ENCODE data around the gene YTHDF1.
"Not testable (repeated sequence)": the region's sequence is repeated elsewhere in the genome, so short reads cannot be mapped to it uniquely, and the experiment has no call there.

DNA sequence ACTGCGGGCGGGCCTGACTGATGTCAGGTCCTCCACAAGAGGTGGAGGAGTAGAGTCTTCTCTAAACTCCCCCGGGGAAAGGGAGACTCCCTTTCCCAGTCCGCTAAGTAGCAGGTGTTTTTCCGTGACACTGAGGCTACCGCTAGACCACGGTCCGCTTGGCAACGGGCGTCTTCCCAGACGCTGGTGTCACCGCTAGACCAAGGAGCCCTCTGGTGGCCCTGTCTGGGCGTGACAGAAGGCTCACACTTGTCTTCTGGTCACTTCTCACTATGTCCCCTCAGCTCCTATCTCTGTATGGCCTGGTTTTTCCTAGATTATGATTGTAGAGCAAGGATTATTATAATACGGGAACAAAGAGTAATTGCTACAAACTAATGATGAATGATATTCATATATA lies 35.4 kb upstream of the YTHDF1 start:
- not testable (repeated sequence) for TF ChIP-seq POLR2A (IDR thresholded peaks at IDR 0.05)
- TF ChIP-seq, protein P1, sequence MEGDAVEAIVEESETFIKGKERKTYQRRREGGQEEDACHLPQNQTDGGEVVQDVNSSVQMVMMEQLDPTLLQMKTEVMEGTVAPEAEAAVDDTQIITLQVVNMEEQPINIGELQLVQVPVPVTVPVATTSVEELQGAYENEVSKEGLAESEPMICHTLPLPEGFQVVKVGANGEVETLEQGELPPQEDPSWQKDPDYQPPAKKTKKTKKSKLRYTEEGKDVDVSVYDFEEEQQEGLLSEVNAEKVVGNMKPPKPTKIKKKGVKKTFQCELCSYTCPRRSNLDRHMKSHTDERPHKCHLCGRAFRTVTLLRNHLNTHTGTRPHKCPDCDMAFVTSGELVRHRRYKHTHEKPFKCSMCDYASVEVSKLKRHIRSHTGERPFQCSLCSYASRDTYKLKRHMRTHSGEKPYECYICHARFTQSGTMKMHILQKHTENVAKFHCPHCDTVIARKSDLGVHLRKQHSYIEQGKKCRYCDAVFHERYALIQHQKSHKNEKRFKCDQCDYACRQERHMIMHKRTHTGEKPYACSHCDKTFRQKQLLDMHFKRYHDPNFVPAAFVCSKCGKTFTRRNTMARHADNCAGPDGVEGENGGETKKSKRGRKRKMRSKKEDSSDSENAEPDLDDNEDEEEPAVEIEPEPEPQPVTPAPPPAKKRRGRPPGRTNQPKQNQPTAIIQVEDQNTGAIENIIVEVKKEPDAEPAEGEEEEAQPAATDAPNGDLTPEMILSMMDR (IDR thresholded peaks at IDR 0.05), result not testable (repeated sequence)
